ENCODE data around the gene SIT1. TPM values are rescaled to one million over a fixed set of nuclear protein-coding genes. Genes with fewer than 3 reads are reported as not detected.

The SIT1 gene
- total and polyA plus RNA-seq, 2 experiments from 2014 or later, result 13.2 to 14.7 TPM

GRCh38 chr9:35688558-35689541 lies 38.1 kb upstream of the SIT1 start:
- no peak for TF ChIP-seq ZNF331 (CRISPR knock-in tag; IDR thresholded peaks at IDR 0.05; ENCODE audit: low read depth)
- TF ChIP-seq ZNF462 (CRISPR knock-in tag; IDR thresholded peaks at IDR 0.05), result no peak
- TF ChIP-seq STAT1 (IDR thresholded peaks at IDR 0.05; ENCODE audit: unreplicated experiment), result no peak
- no peak for TF ChIP-seq CTCF (conservative IDR thresholded peaks at IDR 0.05; ENCODE audit: low read depth in 2 of 2)
- no peak for TF ChIP-seq ETS1 (IDR thresholded peaks at IDR 0.05)
- TF ChIP-seq JUNB (IDR thresholded peaks at IDR 0.05; ENCODE audit: unreplicated experiment), result no peak
- no peak for TF ChIP-seq EZH2phosphoT487 (IDR thresholded peaks at IDR 0.05; ENCODE audit: unreplicated experiment)
- TF ChIP-seq NANOG (IDR thresholded peaks at IDR 0.05; ENCODE audit: borderline replicate concordance), result no peak
- no peaks in the 10 kb centered on the region for H3K27me3 ChIP-seq (ENCODE audit: insufficient read depth)
- H3K4me1 Mint-ChIP-seq, result peaks cover 33% of the 10 kb centered on the region
- peaks cover 17% of the 10 kb centered on the region; the same call in 1 of the 2 replicates for H3K4me1 ChIP-seq (ENCODE audit: insufficient read depth)
- peak overlapping the region; percentile 94 for H3K4me3 ChIP-seq
- H3K27me3 Mint-ChIP-seq (ENCODE audit: insufficient read depth, low read depth, poor library complexity), result peaks cover 3% of the 10 kb centered on the region
- no peaks in the 10 kb centered on the region for H3K9me2 ChIP-seq (ENCODE audit: insufficient read depth)
- H3K4me2 ChIP-seq, result peak overlapping the region; percentile 96
- peaks cover 49% of the 10 kb centered on the region for H3K36me3 Mint-ChIP-seq (ENCODE audit: low read depth)
- H4K20me1 ChIP-seq (replicated peaks; ENCODE audit: insufficient read depth), result peaks cover 6% of the 10 kb centered on the region; the same call in 1 of the 2 replicates
- H3F3A ChIP-seq (replicated peaks; ENCODE audit: low read depth), result peaks cover 7% of the 10 kb centered on the region; the same call in 1 of the 2 replicates
- ATAC-seq (no peak), DNase-seq (ENCODE audit: low spot score) (no peak)
- H3K27ac ChIP-seq (ENCODE audit: low read depth), result no peak overlapping the region
- no peaks in the 10 kb centered on the region; the same call in 1 of the 3 replicates for H3K9me3 Mint-ChIP-seq
- peak overlapping the region; percentile 95 for H3K4me3 Mint-ChIP-seq
- peaks cover 21% of the 10 kb centered on the region for H3K36me3 ChIP-seq (ENCODE audit: insufficient read depth)
- peaks cover 22% of the 10 kb centered on the region for H3K79me2 ChIP-seq (replicated peaks; ENCODE audit: insufficient read depth)
- 0 out of 2 replicates have a peak overlapping the region, but pooled peaks have one; percentile 32 for H2AFZ ChIP-seq
- peak overlapping the region; percentile 93; the same call in 1 of the 2 replicates for H3K27ac Mint-ChIP-seq

Measured in GM23338 (cell line).